ENCODE measurements around the gene CUL3.
"Not testable (repeated sequence)": the region's sequence is repeated elsewhere in the genome, so short reads cannot be mapped to it uniquely, and the experiment has no call there.

CUL3 gene

GRCh38 chr2:224585211-224586088, at the start of gene CUL3:
Gene CUL3 (minus strand): TSS chr2:224585363. CDS start chr2:224585009, 354 bp downstream.
- DNase-seq: peak; percentile 98

DNA sequence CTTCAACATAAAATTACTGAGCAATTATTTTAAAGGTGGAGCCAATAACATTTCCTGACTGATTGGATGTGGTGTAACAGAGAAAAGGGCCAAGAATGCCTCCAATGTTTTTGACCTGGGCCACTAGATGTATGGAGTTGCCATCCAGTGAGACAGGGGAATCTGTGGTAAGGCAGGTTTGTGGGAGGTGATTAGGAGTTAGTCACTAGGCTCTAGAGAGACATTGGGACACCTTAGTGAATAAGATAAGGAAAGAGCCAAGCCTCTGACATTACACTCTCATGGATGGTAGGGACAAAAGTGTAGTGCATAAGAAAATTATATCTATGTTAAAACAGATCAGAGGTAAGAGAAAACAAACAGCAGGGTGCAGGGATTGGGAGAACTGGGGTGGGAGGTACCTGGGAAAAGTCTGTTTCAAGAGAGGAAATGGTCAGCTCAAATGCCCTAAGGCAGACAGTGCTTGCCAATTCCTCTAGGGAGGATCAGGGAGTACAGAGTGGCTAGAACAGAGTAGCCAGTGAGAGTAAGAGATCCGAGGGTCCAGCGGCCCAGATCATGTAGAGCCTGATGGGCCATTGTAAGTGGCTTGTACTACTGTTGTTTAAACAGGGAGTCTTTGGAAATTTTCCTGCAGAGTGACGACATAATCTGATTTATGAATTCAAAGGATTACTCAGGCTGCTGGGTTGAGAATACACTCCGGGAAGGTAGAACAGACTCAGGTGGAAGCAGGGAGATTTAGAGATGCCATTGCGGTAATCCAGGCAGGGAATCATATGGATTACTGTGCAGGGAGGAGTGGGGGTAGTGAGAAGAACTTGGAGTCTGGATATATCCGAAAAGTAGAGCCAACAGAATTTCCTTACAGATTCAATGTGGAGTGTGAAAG, 45.7 kb upstream of the CUL3 start:
- no peak for DNase-seq

GRCh38 chr2:224628416-224628815, 43.3 kb upstream of the CUL3 start:
- no peak for DNase-seq

GRCh38 chr2:224626735-224627134, 41.6 kb upstream of the CUL3 start:
- no peak for DNase-seq

DNA sequence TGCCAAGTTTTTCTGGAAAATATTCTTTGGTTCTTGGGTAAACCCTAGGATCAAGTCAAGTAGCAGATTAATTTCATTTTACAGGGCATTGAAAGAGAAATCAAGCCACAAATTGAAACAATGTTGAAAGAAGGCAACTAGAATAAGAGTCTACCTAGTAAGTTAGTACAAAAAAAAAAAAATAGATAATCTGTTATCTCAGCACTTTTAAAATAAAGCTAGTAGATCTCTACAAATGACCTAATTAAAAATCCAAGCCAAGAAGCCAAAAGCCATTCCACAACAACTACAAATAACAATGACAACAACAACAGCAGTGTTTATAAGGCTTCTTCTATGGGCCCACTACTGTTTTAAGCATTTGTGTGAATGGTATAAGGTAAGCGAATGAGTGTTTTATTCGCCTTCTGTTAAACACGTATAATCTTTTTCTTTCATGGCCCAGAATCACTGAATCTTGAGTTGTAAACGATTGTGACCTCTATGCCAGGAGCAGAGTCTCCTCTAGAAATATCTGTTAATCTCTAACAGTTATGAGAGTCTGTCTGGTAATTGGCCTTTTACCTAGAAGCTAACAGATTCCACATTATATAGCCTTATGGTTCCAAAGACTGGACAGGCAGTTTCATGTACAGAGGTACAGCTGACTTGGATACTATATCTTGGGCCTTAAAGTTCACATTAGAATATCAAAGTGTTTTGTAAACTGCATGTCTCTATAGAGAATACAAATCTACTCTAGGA, 28.6 kb upstream of the CUL3 start:
- no peak for DNase-seq

DNA sequence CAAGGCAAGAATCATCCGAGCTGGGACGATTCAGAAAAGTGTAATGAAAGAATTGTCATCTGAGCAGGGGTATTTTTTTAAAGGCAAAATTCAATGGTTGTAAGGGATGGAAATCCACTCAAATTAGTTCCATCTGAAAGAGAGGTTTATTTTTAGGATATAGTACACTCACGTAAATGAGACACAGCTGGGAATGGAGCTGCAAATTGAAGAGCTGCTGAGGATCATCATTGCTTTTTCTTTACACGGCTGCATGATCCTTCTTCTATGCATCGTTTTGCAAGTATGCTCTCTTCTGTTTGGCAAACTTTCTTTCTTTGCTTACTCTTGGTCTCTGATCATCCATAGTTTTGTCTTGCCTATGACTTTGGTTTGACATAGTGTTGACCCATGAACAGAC, 27.4 kb upstream of the CUL3 start:
- no peak for DNase-seq

DNA sequence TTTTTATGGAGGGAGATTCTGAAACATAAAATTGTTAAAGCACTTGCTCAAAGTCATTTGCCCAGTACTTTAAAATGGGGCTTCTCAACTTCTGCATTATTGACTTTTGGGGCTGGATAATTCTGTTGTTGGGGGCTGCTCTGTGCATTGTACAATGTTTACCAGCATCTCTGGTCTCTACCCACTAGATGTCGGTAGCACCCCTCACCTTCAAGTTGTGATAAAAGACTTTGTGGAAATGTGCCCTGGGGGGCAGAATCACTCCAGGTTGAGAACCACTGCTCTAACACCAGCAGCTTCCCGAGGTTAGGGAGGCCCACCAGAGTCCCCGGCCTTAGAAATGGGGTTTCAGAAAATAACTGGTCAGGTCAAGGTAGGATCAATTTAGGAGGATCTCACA, 26.8 kb upstream of the CUL3 start:
- DNase-seq: no peak

DNA sequence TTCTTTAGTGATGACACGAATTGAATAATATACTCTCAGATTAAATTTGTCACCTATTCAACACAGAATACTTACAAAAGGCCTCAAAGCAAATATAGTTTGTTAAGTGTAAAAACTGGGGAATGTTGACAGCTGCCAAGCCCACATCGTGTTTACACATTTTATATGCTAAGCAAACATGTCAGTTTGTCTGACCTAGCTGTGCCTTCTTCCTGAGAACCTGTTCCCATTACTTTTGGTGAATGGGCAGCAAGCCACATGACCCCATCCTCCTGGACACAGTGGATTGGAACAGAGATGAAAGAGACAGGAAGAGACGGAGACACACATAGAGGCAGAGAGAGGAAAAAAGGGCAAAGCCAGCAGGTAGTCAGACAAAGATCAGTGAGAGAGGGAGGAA, 22.9 kb upstream of the CUL3 start:
- DNase-seq: no peak

DNA sequence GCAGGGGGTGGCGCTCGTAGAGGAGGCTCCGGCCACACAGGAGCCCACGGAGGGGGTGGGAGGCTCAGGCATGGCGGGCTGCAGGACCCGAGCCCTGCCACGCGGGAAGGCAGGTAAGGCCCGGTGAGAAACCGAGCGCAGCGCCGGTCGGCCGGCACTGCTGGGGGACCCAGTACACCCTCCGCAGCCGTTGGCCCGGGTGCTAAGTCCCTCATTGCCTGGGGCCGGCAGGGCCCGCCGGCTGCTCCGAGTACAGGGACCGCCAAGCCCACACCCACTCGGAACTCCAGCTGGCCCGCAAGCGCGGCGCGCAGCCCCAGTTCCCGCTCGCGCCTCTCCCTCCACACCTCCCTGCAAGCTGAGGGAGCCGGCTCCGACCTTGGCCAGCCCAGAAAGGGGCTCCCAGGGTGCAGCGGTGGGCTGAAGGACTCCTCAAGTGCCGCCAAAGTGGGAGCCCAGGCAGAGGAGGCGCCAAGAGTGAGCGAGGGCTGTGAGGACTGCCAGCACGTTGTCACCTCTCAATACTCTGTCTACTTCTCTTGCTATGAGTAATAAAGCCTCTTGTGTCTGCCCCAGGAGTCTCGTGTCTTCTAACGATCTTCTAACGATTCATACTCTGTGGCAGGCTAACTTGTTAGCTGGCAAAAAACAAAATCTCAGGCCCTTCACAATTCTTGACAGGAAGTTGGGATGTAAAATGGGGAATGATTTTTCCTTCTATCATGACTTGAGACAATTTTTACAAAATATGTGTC, 18.8 kb upstream of the CUL3 start:
- not testable (repeated sequence) for DNase-seq

GRCh38 chr2:224602778-224603375, 17.7 kb upstream of the CUL3 start:
- DNase-seq: peak; percentile 15

DNA sequence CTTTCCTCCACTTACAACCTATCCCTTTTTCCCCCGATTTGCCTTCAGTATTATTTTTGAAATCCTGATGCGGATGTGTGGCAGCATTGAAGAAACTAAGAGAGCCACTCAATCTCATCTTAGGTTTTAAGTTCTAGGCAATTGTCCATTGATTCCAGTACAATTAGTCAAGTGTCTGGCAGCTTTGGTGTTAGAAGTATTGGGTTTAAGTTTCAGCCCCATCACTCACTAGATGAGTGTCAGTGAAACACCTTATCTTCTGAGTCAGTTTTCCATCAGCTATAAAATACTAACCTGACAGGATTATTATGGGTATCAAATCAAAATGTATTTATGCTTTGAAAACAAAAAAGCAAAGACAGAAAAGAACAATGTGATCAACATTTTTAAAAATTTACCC, 16.8 kb upstream of the CUL3 start:
- no peak for DNase-seq

DNA sequence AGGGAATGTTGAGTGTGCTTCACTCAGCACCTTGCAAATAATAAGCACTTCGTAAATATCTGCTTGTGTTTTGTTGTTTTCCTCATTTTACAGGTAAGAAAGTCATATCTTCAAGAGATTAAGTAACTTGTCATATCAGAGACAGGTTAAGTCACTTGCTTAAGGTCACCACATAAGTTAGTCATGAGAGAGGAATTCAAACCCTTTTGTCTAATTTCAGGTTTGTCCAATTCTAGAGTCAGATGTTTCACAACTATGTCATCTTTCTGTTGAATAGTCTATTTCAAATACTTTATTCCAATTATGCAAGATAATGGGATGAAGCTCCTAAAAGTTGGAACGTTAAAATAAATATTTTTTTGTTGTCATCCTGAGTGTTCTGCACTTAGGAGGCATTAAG, 13.5 kb upstream of the CUL3 start:
- no peak for DNase-seq

- DNase-seq: no peak
These were observed 11.1 kb upstream of the CUL3 start for GRCh38 chr2:224596289-224596688.

DNA sequence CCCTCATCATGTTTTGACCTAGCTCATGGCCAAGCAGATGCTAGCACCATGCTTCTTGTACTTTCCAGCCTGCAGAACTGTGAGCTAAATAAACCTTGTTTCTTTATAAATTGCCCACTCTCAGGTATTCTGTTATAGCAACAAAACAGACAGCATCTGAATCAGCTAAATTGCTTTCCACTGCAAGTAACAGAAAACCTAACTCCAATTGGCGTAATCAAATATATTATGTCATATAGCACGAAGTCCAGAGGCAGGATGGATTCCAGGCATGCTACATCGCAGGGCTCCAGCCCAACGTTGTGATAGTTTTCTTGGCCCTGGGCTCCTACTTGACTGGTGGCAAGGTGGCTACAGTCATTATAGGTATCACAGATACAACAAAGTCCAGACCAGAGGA, 10.4 kb upstream of the CUL3 start:
- DNase-seq: no peak

DNA sequence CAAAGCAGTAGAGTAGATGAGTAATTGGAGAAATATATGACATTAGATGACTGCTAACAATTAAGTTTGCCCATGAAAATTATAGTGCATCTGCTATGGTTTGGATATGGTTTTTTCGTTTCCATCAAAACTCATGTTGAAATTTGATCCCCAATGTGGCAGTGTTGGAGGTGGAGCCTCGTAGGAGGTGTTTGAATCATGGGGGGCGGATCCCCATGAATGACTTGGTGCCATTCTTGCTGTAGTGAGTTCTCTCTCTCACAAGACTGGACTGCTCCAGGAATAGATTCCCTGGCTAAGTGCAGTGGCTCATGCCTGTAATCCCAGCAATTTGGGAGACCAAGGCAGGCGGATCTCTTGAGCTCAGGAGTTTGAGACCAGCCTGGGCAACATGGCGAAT, 9.7 kb upstream of the CUL3 start:
- DNase-seq: no peak

DNA sequence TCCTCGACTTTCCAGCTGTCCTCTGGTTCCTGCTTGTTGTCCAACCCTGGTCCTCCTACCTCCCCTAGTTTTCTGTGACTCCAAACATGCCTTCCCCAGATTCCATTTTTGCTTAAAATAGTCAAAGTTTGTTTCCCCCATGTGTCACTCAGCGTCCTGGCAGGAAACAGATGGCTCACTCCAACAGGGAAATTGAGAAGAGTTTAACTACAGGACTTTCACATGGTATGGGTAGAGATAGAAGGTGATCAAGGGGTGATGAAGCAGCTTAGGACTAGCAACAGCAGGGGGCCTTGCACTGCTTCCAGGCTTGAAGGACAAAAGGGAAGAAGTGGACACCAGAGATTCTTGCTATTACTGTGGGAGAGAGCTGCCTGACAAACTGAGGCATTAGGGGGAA, 6.1 kb upstream of the CUL3 start:
- no peak for DNase-seq

GRCh38 chr2:224586127-224586695, 1.0 kb upstream of the CUL3 start:
- no peak for DNase-seq

- peak; percentile 58 for DNase-seq
These were observed 365 bp downstream of the CUL3 start for GRCh38 chr2:224584785-224585210.

GRCh38 chr2:224584111-224584784, 915 bp downstream of the CUL3 start:
- DNase-seq: peak; percentile 31

DNA sequence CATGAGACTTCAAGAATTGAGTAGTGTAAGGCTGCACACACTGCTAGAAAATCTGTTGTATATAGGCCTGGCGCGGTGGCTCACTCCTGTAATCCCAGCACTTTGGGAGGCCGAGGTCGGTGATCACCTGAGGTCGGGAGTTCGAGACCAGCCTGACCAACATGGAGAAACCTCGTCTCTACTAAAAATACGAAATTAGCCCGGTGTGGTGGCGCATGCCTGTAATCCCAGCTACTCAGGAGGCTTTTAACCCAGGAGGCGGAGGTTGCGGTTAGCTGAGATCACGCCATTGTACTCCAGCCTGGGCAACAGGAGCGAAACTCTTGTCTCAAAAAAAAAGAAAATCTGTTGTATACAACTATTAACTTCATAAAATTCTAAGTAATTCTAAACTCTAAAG, 2.1 kb downstream of the CUL3 start:
- not testable (repeated sequence) for DNase-seq

- no peak for DNase-seq
These were observed 4.9 kb downstream of the CUL3 start for GRCh38 chr2:224580248-224580647.

All from CD4-positive, alpha-beta T cell treated with Interferon gamma for 1 hour (primary cell).